Fibroblast of pulmonary artery (primary cell): ENCODE data around the gene ORC6.

ENCODE experiments used
- DNase-seq: peaks from one replicate; pipeline ENCODE4 v3.0.0-alpha.2; 2010; ENCODE audit warnings: low read depth
- H3K4me3 ChIP-seq: replicated peaks from 2 replicates; pipeline ENCODE4 v1.5.1; 2011; ENCODE audit warnings: low read depth, mild to moderate bottlenecking, control low read depth, low read length, moderate library complexity
- TF ChIP-seq, protein P1 (sequence below): IDR thresholded peaks from 2 replicates; pipeline ENCODE4 v1.5.1; 2011; ENCODE audit warnings: mild to moderate bottlenecking, control low read depth, low read length, inconsistent platforms; ENCODE audit errors: missing control alignments

ORC6 gene

DNA sequence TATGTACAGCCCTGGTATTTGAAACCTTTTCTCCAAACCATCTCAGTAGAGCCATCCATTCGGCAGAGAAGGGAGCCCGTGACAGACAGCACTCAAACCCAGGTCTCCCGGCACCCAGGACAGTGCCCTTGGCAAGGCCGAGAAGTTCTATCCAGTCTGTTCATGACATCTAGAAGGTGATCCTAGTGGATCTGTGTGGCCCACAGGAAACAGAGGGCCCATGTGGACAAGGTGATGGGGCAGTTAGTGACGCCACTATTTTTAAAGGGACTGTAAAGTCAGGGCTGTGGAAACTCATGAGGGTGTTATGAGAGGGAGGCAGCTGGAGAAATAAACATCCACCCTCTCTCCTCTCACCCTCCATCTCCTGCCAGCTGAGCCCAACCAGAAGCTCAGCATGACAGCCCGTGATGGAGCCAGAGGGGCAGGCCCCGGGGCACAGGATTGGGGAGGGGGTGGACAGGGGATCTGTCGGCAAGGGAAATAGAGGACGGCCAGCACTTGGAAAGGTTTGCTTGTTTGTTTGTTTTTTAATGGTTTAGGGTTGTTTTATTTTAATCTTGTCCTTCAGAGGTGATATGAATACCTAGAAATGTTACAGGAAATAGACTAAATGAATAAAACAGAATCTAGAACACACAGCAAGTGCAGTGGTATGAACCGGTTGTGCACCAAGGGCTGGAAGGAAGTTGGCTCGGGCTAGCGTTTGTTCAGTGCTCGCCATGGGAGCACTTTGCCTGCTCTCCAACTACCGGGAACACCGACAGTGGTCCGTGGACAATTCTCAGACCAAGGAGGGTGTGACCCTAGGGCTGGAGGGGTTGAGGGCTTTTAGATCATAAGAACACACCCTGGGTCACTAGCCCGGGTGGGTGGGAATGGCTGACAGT lies 41.6 kb downstream of the ORC6 start:
- TF ChIP-seq, protein P1, sequence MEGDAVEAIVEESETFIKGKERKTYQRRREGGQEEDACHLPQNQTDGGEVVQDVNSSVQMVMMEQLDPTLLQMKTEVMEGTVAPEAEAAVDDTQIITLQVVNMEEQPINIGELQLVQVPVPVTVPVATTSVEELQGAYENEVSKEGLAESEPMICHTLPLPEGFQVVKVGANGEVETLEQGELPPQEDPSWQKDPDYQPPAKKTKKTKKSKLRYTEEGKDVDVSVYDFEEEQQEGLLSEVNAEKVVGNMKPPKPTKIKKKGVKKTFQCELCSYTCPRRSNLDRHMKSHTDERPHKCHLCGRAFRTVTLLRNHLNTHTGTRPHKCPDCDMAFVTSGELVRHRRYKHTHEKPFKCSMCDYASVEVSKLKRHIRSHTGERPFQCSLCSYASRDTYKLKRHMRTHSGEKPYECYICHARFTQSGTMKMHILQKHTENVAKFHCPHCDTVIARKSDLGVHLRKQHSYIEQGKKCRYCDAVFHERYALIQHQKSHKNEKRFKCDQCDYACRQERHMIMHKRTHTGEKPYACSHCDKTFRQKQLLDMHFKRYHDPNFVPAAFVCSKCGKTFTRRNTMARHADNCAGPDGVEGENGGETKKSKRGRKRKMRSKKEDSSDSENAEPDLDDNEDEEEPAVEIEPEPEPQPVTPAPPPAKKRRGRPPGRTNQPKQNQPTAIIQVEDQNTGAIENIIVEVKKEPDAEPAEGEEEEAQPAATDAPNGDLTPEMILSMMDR = no peak
- no peak for DNase-seq
- H3K4me3 ChIP-seq = no peak overlapping the region

DNA sequence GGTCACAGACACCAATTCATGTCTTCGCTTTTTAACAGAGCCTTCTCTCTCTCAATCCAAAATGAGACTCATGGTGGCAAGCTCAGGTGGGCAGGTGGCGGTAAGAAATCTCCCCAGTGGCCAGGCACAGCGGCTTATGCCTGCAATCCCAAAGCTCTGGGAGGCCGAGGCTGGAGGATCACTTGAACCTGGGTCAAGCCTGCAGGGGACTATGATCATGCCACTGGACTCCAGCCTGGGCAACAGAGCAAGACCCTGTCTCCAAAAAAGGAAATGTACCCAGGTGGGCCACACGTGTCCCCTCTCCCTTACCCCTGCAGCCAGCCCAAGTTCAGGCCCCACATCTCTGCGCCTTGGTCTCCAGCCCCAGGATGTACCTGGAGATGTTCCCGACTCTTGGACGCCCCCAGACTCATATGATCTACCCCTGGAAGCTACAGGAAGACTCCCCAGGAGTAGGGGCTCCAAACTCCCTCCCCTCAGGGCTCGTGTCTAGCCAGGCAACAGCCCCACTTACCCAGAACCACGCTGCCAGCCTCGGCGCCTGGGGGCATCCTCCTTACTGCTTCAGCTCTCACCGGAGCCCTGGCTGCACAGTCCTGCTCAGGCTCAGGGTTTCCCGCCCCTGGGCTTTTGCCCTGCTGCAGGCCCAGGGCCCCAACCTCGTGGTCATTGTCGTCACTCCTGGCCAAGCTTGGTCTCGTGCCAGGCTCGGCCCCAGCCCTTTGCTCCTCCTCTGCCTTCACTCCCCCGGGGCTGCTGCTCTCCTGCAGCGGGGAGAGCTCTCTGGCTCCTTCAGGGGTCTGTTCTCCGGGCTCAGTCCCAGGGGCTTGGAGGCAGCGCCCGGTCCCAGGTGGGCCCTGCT lies 42.5 kb downstream of the ORC6 start:
- TF ChIP-seq, protein P1 = no peak
- peak; percentile 65 for DNase-seq
- no peak overlapping the region for H3K4me3 ChIP-seq

DNA sequence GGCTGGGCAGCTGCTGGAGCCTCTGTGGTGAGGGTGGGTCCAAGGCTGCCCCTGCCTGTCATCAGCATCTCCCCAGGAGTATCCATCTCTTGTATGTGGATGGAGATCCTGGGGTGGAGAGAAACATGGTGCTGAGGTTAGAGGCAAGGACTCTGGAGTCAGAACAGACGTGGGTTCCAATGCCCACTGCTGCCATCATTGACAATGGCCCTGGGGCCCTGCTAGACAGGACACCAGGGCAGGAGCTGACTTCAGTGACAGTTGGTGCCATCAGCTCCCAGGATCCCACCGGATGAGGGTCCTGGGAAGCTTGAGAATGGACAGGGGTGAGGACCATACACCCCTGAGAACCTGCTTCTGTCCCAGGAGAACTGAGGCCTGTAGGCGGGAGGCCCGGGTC lies 43.1 kb downstream of the ORC6 start:
- DNase-seq = no peak

DNA sequence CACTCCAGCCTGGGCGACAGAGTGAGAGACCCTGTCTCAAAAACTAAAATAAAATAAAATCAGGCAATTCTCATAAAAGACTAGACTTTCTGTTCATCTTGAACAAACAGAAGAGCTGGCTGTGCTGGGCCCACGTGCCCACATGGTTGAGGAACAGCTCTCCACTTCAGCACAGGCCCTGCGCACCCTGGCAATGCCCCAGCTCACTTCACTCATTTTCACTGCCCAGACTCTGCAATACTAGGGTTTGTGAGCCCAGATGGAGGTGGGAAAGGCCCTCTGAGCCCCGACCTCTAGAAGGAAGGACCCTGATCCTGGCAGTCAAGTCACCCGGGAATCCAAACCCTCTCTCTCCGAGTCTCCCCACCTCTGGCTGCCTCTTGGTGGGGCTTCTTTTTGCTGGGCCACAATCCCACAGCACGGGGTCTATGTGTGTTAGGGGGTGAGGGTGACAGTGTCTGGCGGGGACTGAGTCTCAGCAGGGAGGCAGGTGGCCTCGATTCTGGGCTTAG lies 43.9 kb downstream of the ORC6 start:
- DNase-seq = no peak
- TF ChIP-seq, protein P1 = no peak
- H3K4me3 ChIP-seq = no peak overlapping the region

More for the DNA sequence above, 43.1 kb downstream of the ORC6 start:
- H3K4me3 ChIP-seq = no peak overlapping the region
- TF ChIP-seq, protein P1 = no peak

DNA sequence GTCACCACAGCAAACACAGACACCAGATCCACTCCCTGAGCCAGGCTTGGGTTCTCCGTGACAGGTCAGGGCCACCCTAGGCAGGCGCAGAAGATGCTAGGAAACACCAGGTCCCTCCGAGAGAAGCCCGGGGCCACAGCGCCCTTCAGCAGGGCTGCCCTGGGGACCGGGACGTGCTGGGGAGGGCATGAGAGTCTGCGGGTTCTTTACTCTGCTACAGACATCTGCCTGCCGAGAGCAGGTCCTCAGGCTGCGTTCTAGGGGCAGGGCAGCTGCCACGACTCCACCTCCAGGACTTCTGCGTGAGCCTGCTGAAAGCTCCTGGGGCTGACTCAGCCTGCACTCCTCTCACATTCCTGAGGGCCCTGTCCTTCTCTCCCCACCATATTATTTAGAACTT lies 47.2 kb downstream of the ORC6 start:
- TF ChIP-seq, protein P1 = no peak
- DNase-seq = peak; percentile 28
- no peak overlapping the region for H3K4me3 ChIP-seq

DNA sequence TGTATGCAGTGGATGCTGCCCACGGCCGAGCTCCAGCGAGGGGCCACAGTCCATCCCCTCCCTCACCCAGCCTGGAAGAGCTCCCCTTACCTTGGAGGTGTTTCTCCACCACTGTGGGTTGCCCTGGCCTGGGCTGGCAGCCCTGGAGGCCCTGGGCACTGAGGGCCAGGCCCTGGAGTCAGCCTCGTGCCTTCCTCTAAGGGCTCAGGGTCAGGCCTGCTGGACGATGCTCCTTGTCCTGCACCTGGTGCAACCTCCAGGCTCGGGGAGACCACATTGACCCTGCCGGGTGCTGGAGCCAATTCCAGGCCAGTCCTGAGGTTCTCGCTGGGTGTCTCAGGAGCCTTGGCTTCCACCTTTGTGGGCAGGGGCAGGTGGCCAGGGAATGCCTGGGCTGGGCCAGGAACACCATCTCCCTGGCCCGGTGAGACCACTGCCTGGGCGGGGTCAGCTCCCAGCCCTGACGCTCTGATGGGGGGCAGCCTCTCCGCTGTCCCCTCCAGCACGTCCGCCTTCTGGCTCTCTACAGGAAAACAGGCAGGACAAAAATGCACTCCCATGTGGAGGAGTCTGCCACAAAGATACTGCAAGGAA lies 48.3 kb downstream of the ORC6 start:
- TF ChIP-seq, protein P1 = no peak
- H3K4me3 ChIP-seq = no peak overlapping the region
- no peak for DNase-seq
